ENCODE data around the gene HECTD4. TPM values are rescaled to one million over a fixed set of nuclear protein-coding genes. Genes with fewer than 3 reads are reported as not detected.
"Not testable (repeated sequence)": the region's sequence is repeated elsewhere in the genome, so short reads cannot be mapped to it uniquely, and the experiment has no call there.

HECTD4 gene
- total RNA-seq, 2 donors from 2014 or later = 23.3 to 45.2 TPM

GRCh38 chr12:112234303-112234702 lies 147.9 kb downstream of the HECTD4 start:
- TF ChIP-seq POLR2A (IDR thresholded peaks at IDR 0.05) (no peak), CTCF (IDR thresholded peaks at IDR 0.05) (no peak)
- H3K4me1 ChIP-seq = no peaks in the 10 kb centered on the region
- no peaks in the 10 kb centered on the region for H3K9me3 ChIP-seq
- H3K4me3 ChIP-seq = no peak overlapping the region
- intact Hi-C loops (cut with DNase I) = no loop called here
- DNase-seq (no peak), ATAC-seq (no peak)
- H3K36me3 ChIP-seq (replicated peaks in 1 of 2; ENCODE audit: insufficient read depth in 1 of 2, low read depth in 2 of 2) = peaks cover 0 to 36% of the 10 kb centered on the region in 2 donors
- no peaks in the 10 kb centered on the region for H3K27me3 ChIP-seq
- WGBS, 2 donors = 100% methylated on average over 2 of the region's 2 CpGs
- H3K27ac ChIP-seq = no peak overlapping the region

- 89 to 95% methylated on average over 4 of the region's 4 CpGs for WGBS, 2 donors
- H3K36me3 ChIP-seq (replicated peaks in 1 of 2; ENCODE audit: insufficient read depth in 1 of 2, low read depth in 2 of 2) = peaks cover 0 to 35% of the 10 kb centered on the region in 2 donors
- no peaks in the 10 kb centered on the region for H3K9me3 ChIP-seq
- ATAC-seq = no peak
- intact Hi-C loops (cut with DNase I) = no loop called here
- no peaks in the 10 kb centered on the region for H3K4me1 ChIP-seq
- TF ChIP-seq CTCF (IDR thresholded peaks at IDR 0.05) (no peak), POLR2A (IDR thresholded peaks at IDR 0.05) (no peak)
- H3K4me3 ChIP-seq = no peak overlapping the region
- no peak for DNase-seq
- H3K27me3 ChIP-seq = no peaks in the 10 kb centered on the region
- no peak overlapping the region for H3K27ac ChIP-seq
Measured at GRCh38 chr12:112233242-112233641, 149.0 kb downstream of the HECTD4 start.

- no peak for ATAC-seq
- Histone ChIP-seq H3K27ac (no peak overlapping the region), H3K27me3 (no peaks in the 10 kb centered on the region), H3K36me3 (replicated peaks in 1 of 2; ENCODE audit: insufficient read depth in 1 of 2, low read depth in 2 of 2) (peaks cover 0 to 38% of the 10 kb centered on the region in 2 donors), H3K4me3 (no peak overlapping the region), H3K9me3 (no peaks in the 10 kb centered on the region), H3K4me1 (no peaks in the 10 kb centered on the region)
- intact Hi-C loops (cut with DNase I) = no loop called here
- no peak for DNase-seq
- WGBS, 2 donors = 87 to 89% methylated on average over 4 of the region's 4 CpGs
- TF ChIP-seq POLR2A (IDR thresholded peaks at IDR 0.05) (no peak), CTCF (IDR thresholded peaks at IDR 0.05) (no peak)
Measured at GRCh38 chr12:112230136-112230535, 152.1 kb downstream of the HECTD4 start.

- Histone ChIP-seq H3K36me3 (replicated peaks in 1 of 2; ENCODE audit: insufficient read depth in 1 of 2, low read depth in 2 of 2) (peaks cover 0 to 34% of the 10 kb centered on the region in 2 donors), H3K4me3 (no peak overlapping the region), H3K9me3 (no peaks in the 10 kb centered on the region), H3K4me1 (no peaks in the 10 kb centered on the region), H3K27ac (no peak overlapping the region), H3K27me3 (no peaks in the 10 kb centered on the region)
- 82 to 87% methylated on average over 3 of the region's 3 CpGs for WGBS, 2 donors
- no peak for TF ChIP-seq POLR2A (IDR thresholded peaks at IDR 0.05)
- no peak for TF ChIP-seq CTCF (IDR thresholded peaks at IDR 0.05)
- ATAC-seq (no peak), DNase-seq (no peak)
- intact Hi-C loops (cut with DNase I) = no loop called here
Measured at GRCh38 chr12:112226768-112227167, 155.5 kb downstream of the HECTD4 start.

- H3K4me1 ChIP-seq; H3K36me3 ChIP-seq (replicated peaks in 1 of 2; ENCODE audit: insufficient read depth in 1 of 2, low read depth in 2 of 2); H3K4me3 ChIP-seq; H3K27ac ChIP-seq; DNase-seq; H3K27me3 ChIP-seq; ATAC-seq; H3K9me3 ChIP-seq; intact Hi-C loops (cut with DNase I): not testable (repeated sequence)
- 87 to 92% methylated on average over 7 of the region's 7 CpGs for WGBS, 2 donors
Measured at GRCh38 chr12:112220628-112221027, 161.6 kb downstream of the HECTD4 start.

All from body of pancreas (tissue), 4 donors.